Measurements from ENCODE around the gene CCDC142. TPM values are rescaled to one million over a fixed set of nuclear protein-coding genes. Genes with fewer than 3 reads are reported as not detected.

CCDC142 gene
- total RNA-seq, 4 donors from 2014 or later = 34.7 to 53.1 (median 39.4) TPM

DNA sequence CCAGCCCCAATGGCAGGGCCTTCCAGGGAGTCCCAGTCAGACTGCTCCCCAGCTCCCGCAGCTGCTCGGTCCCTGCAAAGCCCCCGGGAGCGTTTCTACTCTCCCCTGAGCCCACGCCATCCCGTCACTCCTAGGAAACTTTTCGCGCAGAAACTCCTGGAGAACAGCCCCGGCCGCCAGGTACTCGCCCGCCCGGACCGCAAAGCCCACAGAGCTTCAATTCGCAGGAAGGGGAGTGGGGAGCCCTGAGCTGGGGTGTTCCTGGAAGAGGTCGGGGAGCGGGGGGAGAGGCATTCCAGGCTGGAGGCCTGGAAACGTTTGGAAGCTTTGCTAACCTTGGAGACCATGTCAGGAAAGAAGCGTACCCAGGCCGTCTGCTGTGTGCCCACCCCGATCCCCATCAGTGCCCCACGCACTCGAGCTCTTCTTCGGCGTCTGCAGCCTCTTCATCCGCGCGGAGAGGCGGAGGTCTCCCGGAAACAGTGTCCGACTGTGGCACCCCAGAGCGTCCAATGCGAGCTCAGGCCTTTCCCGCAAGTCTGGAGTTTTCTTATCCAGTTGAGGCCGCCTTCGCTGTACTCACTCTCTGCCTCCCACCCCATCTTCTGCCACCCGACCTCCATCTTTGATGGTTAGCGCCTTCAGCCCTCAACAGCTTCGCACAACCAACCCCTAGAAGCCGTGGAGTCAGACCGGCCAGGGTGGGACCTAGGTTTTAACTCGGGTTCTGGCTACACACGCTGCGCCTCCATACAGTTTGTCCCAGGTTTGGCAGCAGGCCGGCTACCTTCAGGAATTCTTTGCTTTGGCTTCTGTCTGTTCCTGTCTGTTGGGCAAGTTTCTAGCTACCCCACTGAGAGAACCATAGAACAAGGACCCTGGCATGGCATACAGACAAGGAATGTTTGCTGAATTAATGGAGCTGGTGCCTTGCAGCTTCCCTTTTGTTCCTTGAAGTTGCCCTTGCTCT is 21.0 kb upstream of the CCDC142 start:
- Histone ChIP-seq H3K27ac (peak overlapping the region; percentile 16 to 82 (median 76)), H3K4me1 (peaks cover 0 to 75% (median 34%) of the 10 kb centered on the region in 4 donors), H3K9me3 (no peaks in the 10 kb centered on the region), H3K36me3 (peaks cover 0 to 25% (median 0%) of the 10 kb centered on the region in 3 donors), H3K4me3 (peak overlapping the region; percentile 28 to 59 (median 56)), H3K27me3 (peaks cover 0 to 36% of the 10 kb centered on the region in 2 donors)
- TF ChIP-seq, protein P1, sequence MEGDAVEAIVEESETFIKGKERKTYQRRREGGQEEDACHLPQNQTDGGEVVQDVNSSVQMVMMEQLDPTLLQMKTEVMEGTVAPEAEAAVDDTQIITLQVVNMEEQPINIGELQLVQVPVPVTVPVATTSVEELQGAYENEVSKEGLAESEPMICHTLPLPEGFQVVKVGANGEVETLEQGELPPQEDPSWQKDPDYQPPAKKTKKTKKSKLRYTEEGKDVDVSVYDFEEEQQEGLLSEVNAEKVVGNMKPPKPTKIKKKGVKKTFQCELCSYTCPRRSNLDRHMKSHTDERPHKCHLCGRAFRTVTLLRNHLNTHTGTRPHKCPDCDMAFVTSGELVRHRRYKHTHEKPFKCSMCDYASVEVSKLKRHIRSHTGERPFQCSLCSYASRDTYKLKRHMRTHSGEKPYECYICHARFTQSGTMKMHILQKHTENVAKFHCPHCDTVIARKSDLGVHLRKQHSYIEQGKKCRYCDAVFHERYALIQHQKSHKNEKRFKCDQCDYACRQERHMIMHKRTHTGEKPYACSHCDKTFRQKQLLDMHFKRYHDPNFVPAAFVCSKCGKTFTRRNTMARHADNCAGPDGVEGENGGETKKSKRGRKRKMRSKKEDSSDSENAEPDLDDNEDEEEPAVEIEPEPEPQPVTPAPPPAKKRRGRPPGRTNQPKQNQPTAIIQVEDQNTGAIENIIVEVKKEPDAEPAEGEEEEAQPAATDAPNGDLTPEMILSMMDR (IDR thresholded peaks at IDR 0.05) = no peak
- TF ChIP-seq EP300 (IDR thresholded peaks at IDR 0.05) (no peak), POLR2A (IDR thresholded peaks at IDR 0.05) (no peak)
- DNase-seq (ENCODE audit: low spot score in 2 of 2) = peak in 1 of 2 donors; percentile 11
- 44 to 52% methylated on average over 45 of the region's 45 CpGs for WGBS, 2 donors

DNA sequence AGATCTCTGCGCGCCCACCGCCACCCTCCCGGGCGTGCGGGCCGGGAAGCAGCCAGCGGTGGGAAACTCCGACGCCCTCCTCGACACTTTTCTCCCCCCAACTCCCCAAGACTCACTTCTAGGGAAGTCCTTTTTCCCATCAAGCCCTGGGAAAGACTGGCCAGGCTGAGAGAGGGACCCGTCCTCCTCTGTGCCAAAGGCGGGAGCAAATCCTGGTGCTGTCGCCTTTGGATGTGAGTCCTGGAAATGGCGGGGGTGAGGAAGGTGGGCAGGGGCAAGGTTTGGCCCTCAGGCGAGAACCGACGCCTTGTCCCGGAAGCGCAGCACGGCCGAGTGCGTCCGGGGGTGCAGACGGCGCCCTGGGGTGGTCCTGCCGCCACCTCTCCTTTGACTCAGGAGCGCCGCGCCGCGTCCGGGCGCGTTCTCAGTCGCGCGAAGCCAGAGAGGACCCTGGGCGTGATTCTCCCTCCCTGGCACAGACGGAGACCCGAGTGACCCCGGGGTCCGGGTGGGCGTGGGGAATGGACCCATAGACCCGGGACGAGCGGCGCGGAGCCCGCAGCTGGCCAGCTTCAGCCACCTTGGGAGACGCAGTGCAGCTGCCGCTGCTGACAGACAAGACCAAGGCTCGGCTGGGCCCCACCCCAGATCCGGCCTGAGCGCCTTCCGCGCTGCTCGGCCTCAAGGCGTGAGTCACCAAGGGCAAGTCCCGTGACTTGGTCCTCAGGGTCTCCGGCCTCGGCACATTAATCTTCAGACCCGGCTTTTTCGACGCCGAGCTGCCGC is 20.1 kb upstream of the CCDC142 start:
- DNase-seq (ENCODE audit: low spot score in 2 of 2) = peak; percentile 56 to 74
- Histone ChIP-seq H3K27me3 (peaks cover 0 to 44% of the 10 kb centered on the region in 2 donors), H3K9me3 (no peaks in the 10 kb centered on the region), H3K4me1 (peaks cover 0 to 78% (median 39%) of the 10 kb centered on the region in 4 donors), H3K4me3 (peak overlapping the region; percentile 28 to 59 (median 56)), H3K27ac (peak overlapping the region; percentile 16 to 82 (median 76)), H3K36me3 (peaks cover 0 to 25% (median 0%) of the 10 kb centered on the region in 3 donors)
- peak in 1 of 2 donors; percentile 77 for TF ChIP-seq EP300 (IDR thresholded peaks at IDR 0.05)
- peak; percentile 34 to 36 for TF ChIP-seq POLR2A (IDR thresholded peaks at IDR 0.05)
- TF ChIP-seq, protein P1 (IDR thresholded peaks at IDR 0.05) = peak in 1 of 5 experiments; percentile 27
- WGBS, 2 donors = 2 to 8% methylated on average over 38 to 46 of the region's 67 CpGs

DNA sequence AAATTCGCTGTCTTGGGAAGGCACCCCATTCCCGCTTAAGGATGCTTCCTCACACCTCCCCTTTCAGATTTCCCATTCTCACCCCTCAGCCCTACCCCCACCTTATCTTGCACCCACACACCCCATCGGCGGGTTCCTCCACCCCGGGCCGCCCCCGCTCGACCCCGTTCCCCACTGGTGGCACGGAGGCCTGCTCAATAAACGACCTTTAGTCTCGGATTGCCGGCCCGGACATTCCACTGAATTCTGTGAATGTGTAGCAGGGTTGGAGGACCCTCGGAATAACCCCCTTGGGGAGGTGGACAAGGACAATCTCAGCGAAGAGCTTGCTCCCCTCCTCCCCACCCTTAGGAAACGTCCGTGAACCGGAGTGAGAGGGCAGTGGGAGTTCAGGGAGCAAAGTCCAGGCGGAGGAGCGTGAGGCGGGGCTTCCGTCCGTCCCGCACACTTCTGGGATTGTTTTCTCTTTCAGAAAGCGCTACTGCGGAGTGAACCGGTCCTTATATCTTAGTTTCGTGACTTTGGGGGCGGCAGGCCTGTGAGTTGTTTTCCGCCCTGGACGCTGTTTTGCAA is 19.4 kb upstream of the CCDC142 start:
- H3K27me3 ChIP-seq = peaks cover 0 to 51% of the 10 kb centered on the region in 2 donors
- DNase-seq (ENCODE audit: low spot score in 2 of 2) = no peak
- peaks cover 0 to 25% (median 0%) of the 10 kb centered on the region in 3 donors for H3K36me3 ChIP-seq
- no peak for TF ChIP-seq EP300 (IDR thresholded peaks at IDR 0.05)
- TF ChIP-seq POLR2A (IDR thresholded peaks at IDR 0.05) = no peak
- TF ChIP-seq, protein P1 (IDR thresholded peaks at IDR 0.05) = no peak
- H3K4me3 ChIP-seq = peak overlapping the region; percentile 28 to 59 (median 56)
- H3K9me3 ChIP-seq = no peaks in the 10 kb centered on the region
- 12 to 17% methylated on average over 32 of the region's 32 CpGs for WGBS, 2 donors
- peak overlapping the region in 3 of 4 donors; percentile 73 to 82 (median 79) for H3K27ac ChIP-seq
- H3K4me1 ChIP-seq = peaks cover 0 to 83% (median 44%) of the 10 kb centered on the region in 4 donors

DNA sequence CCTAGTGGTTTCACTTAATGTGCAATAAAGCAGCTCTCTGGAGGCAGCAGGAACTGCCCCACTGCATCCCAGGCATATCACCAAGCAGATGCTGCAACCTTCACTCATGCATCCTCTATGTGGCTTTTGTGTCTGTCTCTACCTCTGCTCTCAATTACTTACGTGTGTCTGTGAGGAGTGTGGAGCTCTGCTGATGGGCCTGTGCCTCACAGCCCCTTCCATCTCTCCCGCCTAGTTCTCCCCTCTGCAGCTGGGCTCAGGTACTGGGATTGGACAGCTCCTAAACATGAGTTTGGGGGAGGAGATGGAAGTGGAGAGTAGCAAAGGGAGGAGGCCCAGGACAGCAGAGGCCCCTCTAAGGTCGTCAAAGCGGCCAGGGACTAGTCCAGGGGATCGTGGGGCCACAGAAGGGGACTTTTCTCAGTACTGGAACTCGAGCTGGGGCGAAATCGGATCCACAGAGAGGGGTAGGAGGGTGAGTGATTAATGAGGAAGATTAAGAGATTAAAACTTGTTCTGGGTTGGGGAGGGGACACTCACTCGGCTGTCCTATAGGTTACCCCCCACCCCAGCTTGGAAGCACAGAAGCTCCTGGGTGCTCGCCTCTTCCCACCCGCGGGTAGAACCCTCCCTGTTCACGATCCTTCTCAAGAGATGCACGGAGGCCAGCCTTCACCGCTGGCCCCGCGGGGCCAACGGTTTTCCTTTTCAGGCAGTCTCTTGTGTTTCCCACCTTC is 18.7 kb upstream of the CCDC142 start:
- H3K9me3 ChIP-seq = no peaks in the 10 kb centered on the region

More for the DNA sequence above, 18.7 kb upstream of the CCDC142 start:
- DNase-seq (ENCODE audit: low spot score in 2 of 2) = no peak
- TF ChIP-seq, protein P1 (IDR thresholded peaks at IDR 0.05) = no peak
- TF ChIP-seq POLR2A (IDR thresholded peaks at IDR 0.05) (no peak), EP300 (IDR thresholded peaks at IDR 0.05) (no peak)
- Histone ChIP-seq H3K27ac (no peak overlapping the region), H3K4me3 (no peak overlapping the region), H3K36me3 (peaks cover 0 to 24% (median 0%) of the 10 kb centered on the region in 3 donors), H3K27me3 (peaks cover 0 to 56% of the 10 kb centered on the region in 2 donors), H3K4me1 (peaks cover 0 to 78% (median 39%) of the 10 kb centered on the region in 4 donors)
- 83 to 84% methylated on average over 18 of the region's 18 CpGs for WGBS, 2 donors
